Measurements from ENCODE around the gene HHATL. TPM values are rescaled to one million over a fixed set of nuclear protein-coding genes. Genes with fewer than 3 reads are reported as not detected.

Gene HHATL
- total and polyA plus RNA-seq, 9 donors = 18.1 to 67.7 (median 45.9) TPM

GRCh38 chr3:42699511-42699971 lies 3.1 kb downstream of the HHATL start:
- Histone ChIP-seq H3K27me3 (ENCODE audit: control insufficient read depth, insufficient read depth, low read length) (no peaks in the 10 kb centered on the region), H3K9me3 (replicated peaks; ENCODE audit: control insufficient read depth, low read depth, low read length) (no peaks in the 10 kb centered on the region), H3K4me1 (ENCODE audit: control insufficient read depth, insufficient read depth, low read length) (peaks cover 37% of the 10 kb centered on the region), H3K4me3 (ENCODE audit: low read length) (no peak overlapping the region), H3K36me3 (ENCODE audit: control insufficient read depth, insufficient read depth, low read length) (no peaks in the 10 kb centered on the region), H3K27ac (ENCODE audit: low read length) (no peak overlapping the region)
- 80% methylated on average over 1 of the region's 10 CpGs for WGBS (ENCODE audit: insufficient coverage)
- no peak for DNase-seq

GRCh38 chr3:42698911-42699230 lies 3.7 kb downstream of the HHATL start:
- Histone ChIP-seq H3K27ac (ENCODE audit: low read length) (no peak overlapping the region), H3K4me1 (ENCODE audit: control insufficient read depth, insufficient read depth, low read length) (peaks cover 30% of the 10 kb centered on the region), H3K9me3 (replicated peaks; ENCODE audit: control insufficient read depth, low read depth, low read length) (no peaks in the 10 kb centered on the region), H3K27me3 (ENCODE audit: control insufficient read depth, insufficient read depth, low read length) (no peaks in the 10 kb centered on the region), H3K36me3 (ENCODE audit: control insufficient read depth, insufficient read depth, low read length) (no peaks in the 10 kb centered on the region), H3K4me3 (ENCODE audit: low read length) (no peak overlapping the region)
- 86% methylated on average over 6 of the region's 9 CpGs for WGBS (ENCODE audit: insufficient coverage)
- no peak for DNase-seq

- H3K4me3 ChIP-seq (ENCODE audit: low read length) = no peak overlapping the region
- 86% methylated on average over 6 of the region's 7 CpGs for WGBS (ENCODE audit: insufficient coverage)
- no peaks in the 10 kb centered on the region for H3K36me3 ChIP-seq (ENCODE audit: control insufficient read depth, insufficient read depth, low read length)
- H3K4me1 ChIP-seq (ENCODE audit: control insufficient read depth, insufficient read depth, low read length) = peaks cover 25% of the 10 kb centered on the region
- no peaks in the 10 kb centered on the region for H3K27me3 ChIP-seq (ENCODE audit: control insufficient read depth, insufficient read depth, low read length)
- no peaks in the 10 kb centered on the region for H3K9me3 ChIP-seq (replicated peaks; ENCODE audit: control insufficient read depth, low read depth, low read length)
- no peak overlapping the region for H3K27ac ChIP-seq (ENCODE audit: low read length)
- no peak for DNase-seq
Measured at GRCh38 chr3:42698216-42698910, 4.2 kb downstream of the HHATL start.

GRCh38 chr3:42697289-42698051 lies 5.1 kb downstream of the HHATL start:
- no peak for DNase-seq
- Histone ChIP-seq H3K27ac (ENCODE audit: low read length) (no peak overlapping the region), H3K27me3 (ENCODE audit: control insufficient read depth, insufficient read depth, low read length) (no peaks in the 10 kb centered on the region), H3K9me3 (replicated peaks; ENCODE audit: control insufficient read depth, low read depth, low read length) (no peaks in the 10 kb centered on the region), H3K4me1 (ENCODE audit: control insufficient read depth, insufficient read depth, low read length) (peaks cover 18% of the 10 kb centered on the region), H3K4me3 (ENCODE audit: low read length) (no peak overlapping the region), H3K36me3 (ENCODE audit: control insufficient read depth, insufficient read depth, low read length) (peaks cover 5% of the 10 kb centered on the region)
- 77% methylated on average over 18 of the region's 18 CpGs for WGBS (ENCODE audit: insufficient coverage)

DNA sequence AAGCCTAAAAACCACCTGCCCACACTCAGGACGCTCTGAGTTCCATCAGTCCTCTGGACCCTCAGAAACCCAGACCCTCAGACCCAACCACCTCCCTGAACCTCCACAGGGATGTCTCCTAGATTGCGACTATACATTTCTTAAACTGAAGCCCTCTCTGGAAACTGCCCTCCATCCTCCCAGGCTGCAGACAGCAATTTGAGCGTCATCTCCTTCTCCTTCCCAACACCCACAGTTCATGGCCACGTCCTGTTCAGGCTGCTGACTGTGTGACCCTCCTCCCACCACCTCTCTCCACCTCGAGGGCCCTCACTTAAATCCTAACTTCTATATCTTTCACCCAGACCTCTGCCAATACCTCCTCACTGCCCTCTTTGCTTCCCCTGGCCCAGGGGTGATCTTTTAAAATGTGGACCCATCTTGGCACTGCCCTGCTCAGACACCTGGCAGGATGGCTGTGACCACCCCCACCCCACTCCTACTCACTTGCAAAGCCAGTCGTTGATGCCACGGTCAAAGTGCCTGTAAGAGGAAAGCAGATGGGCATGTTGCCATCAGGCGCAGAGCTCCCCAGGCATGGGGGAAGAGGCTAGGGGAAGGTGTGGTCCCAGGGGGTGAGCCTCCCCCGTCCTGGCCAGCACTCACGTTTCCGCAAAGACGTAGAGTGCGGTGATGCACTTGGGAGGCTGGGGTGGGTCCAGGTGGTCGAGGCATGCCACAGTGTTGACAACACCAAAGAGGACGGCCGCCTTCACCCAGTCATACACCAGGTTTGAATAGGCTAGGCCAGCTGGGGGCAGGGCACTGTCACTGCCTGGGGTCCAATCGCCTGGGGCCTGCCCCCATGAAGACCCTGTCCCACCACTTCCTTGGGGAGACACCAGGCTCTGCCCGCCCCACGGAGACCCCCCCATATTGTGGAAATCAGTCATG lies 6.0 kb downstream of the HHATL start:
- peaks cover 11% of the 10 kb centered on the region for H3K36me3 ChIP-seq (ENCODE audit: control insufficient read depth, insufficient read depth, low read length)
- H3K9me3 ChIP-seq (replicated peaks; ENCODE audit: control insufficient read depth, low read depth, low read length) = no peaks in the 10 kb centered on the region
- DNase-seq = no peak
- no peak overlapping the region for H3K4me3 ChIP-seq (ENCODE audit: low read length)
- peaks cover 11% of the 10 kb centered on the region for H3K4me1 ChIP-seq (ENCODE audit: control insufficient read depth, insufficient read depth, low read length)
- WGBS (ENCODE audit: insufficient coverage) = 60% methylated on average over 13 of the region's 19 CpGs
- no peak overlapping the region for H3K27ac ChIP-seq (ENCODE audit: low read length)
- no peaks in the 10 kb centered on the region for H3K27me3 ChIP-seq (ENCODE audit: control insufficient read depth, insufficient read depth, low read length)

- H3K36me3 ChIP-seq (ENCODE audit: control insufficient read depth, insufficient read depth, low read length) = peaks cover 16% of the 10 kb centered on the region
- H3K4me3 ChIP-seq (ENCODE audit: low read length) = no peak overlapping the region
- H3K27me3 ChIP-seq (ENCODE audit: control insufficient read depth, insufficient read depth, low read length) = no peaks in the 10 kb centered on the region
- H3K27ac ChIP-seq (ENCODE audit: low read length) = no peak overlapping the region
- H3K4me1 ChIP-seq (ENCODE audit: control insufficient read depth, insufficient read depth, low read length) = peaks cover 4% of the 10 kb centered on the region
- no peaks in the 10 kb centered on the region for H3K9me3 ChIP-seq (replicated peaks; ENCODE audit: control insufficient read depth, low read depth, low read length)
- no peak for DNase-seq
Measured at GRCh38 chr3:42694366-42694765, 8.2 kb downstream of the HHATL start.

GRCh38 chr3:42693530-42693930 lies 9.1 kb downstream of the HHATL start:
- WGBS (ENCODE audit: insufficient coverage) = 53% methylated on average over 2 of the region's 4 CpGs
- Histone ChIP-seq H3K4me3 (ENCODE audit: low read length) (no peak overlapping the region), H3K4me1 (ENCODE audit: control insufficient read depth, insufficient read depth, low read length) (peaks cover 8% of the 10 kb centered on the region), H3K9me3 (replicated peaks; ENCODE audit: control insufficient read depth, low read depth, low read length) (no peaks in the 10 kb centered on the region), H3K27ac (ENCODE audit: low read length) (no peak overlapping the region), H3K27me3 (ENCODE audit: control insufficient read depth, insufficient read depth, low read length) (no peaks in the 10 kb centered on the region), H3K36me3 (ENCODE audit: control insufficient read depth, insufficient read depth, low read length) (peaks cover 23% of the 10 kb centered on the region)
- DNase-seq = no peak

DNA sequence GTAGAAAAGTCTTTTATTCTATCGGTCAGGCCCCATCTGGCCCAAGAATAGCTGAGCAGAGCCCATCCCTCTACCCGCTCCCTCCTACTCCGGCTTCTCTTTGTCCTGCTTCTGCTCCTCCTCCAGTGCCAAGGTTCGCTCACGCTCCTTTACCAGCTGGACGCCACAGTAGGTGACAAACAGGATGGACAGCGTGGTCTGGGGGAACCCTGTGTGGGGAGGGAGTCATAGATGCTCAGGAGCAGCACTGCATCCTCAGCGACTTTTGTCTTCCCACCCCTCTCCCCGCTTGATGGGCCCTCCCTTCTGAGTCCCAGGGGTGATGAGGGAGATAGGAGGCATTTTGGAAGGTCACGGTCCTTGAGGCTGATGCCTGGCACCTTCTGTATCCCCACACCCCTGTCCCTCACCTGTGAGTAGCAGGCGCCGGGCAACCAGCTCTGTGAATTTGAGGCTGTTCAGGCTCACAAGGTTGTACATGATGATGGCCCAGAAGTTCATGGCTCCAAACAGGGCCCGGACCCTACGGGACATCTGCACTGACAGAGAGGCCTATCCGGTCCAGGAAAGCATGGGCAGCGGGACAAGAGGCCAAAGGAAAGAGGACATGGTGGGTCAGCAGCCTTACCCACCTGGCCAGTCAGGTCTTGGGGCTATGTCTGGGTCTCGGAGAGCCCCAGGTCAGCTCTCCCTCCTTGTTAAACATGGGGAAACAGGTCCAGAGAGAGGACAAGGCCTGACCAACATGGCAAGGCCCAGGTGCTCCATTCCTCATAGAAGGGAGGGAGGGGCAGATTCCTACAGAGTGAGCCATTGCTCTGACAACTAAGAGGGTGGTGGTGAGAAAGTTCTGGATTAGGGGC lies 9.7 kb downstream of the HHATL start:
- H3K9me3 ChIP-seq (replicated peaks; ENCODE audit: control insufficient read depth, low read depth, low read length) = no peaks in the 10 kb centered on the region

DNA sequence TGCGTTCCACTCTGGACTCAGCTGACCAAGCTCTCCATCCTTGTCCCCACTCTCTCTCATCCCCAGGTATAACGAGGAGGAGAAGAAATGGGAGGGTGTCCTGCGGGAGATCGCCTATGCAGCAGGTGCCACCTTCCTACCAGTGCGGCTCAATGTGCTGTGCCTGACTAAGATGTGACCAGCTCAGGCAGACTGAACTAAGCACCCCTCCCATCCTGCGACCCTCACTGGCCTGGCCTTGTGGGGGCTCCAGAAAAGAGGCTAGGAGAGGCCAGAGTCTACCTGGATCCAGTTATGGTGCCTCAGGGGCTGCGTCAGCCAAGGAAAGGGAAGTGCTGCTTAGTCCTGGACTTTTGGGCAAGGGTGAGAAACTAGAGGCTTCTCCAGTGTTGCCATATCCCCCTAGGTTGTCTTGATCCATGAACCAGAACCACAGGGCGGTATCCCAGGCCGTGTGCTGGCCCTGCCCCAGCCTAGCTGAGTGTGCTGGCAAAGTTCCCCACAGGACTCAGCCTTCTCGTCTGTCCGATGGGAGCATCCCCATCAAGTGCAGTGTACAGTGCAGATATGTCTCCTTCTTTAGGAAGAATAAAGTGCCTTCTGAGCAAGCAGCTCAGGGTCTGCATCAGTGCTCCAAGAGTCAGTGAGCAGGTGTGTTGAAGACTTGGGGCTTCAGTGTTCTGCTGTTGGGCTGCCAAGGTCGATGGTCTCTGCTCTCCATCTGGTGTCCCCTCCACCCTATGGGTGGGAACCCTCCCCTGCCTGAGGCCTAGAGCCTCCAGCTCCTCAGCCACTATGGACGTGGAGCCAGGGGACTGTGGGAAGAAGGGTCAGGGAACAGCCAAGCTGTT lies 10.6 kb downstream of the HHATL start:
- Histone ChIP-seq H3K27ac (ENCODE audit: low read length) (no peak overlapping the region), H3K9me3 (replicated peaks; ENCODE audit: control insufficient read depth, low read depth, low read length) (no peaks in the 10 kb centered on the region), H3K4me1 (ENCODE audit: control insufficient read depth, insufficient read depth, low read length) (peaks cover 8% of the 10 kb centered on the region), H3K27me3 (ENCODE audit: control insufficient read depth, insufficient read depth, low read length) (no peaks in the 10 kb centered on the region), H3K36me3 (ENCODE audit: control insufficient read depth, insufficient read depth, low read length) (peaks cover 23% of the 10 kb centered on the region), H3K4me3 (ENCODE audit: low read length) (no peak overlapping the region)
- WGBS (ENCODE audit: insufficient coverage) = 71% methylated on average over 5 of the region's 13 CpGs
- DNase-seq = no peak

More for the DNA sequence above, 9.7 kb downstream of the HHATL start:
- H3K4me1 ChIP-seq (ENCODE audit: control insufficient read depth, insufficient read depth, low read length) = peaks cover 8% of the 10 kb centered on the region
- H3K27me3 ChIP-seq (ENCODE audit: control insufficient read depth, insufficient read depth, low read length) = no peaks in the 10 kb centered on the region
- 97% methylated on average over 9 of the region's 17 CpGs for WGBS (ENCODE audit: insufficient coverage)
- H3K36me3 ChIP-seq (ENCODE audit: control insufficient read depth, insufficient read depth, low read length) = peaks cover 23% of the 10 kb centered on the region
- H3K27ac ChIP-seq (ENCODE audit: low read length) = no peak overlapping the region
- no peak overlapping the region for H3K4me3 ChIP-seq (ENCODE audit: low read length)
- no peak for DNase-seq

Measured in muscle of leg (tissue), 11 donors.